PC-9 (cell line): ENCODE data around the gene LMOD1. TPM values are rescaled to one million over a fixed set of nuclear protein-coding genes. Genes with fewer than 3 reads are reported as not detected.

ENCODE experiments used
- BruUV-seq: library from RNA; stranded (reverse); fragments of 400-500 nt; replicated peaks from 2 replicates; lab custom pipeline; 2021; lab: Mats Ljungman, UMichigan
- CTCF ChIA-PET: fragments of 300-600 bp; sonication (Branson Sonifier 250); formaldehyde crosslinking; loops from one replicate; lab custom pipeline; 2022; ENCODE audit warnings: antibody characterized with exemption; lab: Charles Lee
- POLR2A ChIA-PET: fragments of 300-600 bp; sonication (Branson Sonifier 250); formaldehyde crosslinking; loops from one replicate; lab custom pipeline; 2022; ENCODE audit warnings: antibody characterized with exemption; ENCODE audit not compliant: unreplicated experiment; lab: Charles Lee
- DNase-seq, 2 experiments: peaks; one replicate each; pipeline versions ENCODE4 v3.0.0 to v3.0.0-alpha.2; 2015 to 2022; ENCODE audit warnings: mixed read lengths in 1 of 2
- H2AFZ ChIP-seq: fragments of 200-600 bp; sonication (generic); 2 replicates; pipeline ENCODE4 v1.8.1; 2017; ENCODE audit warnings: antibody characterized with exemption
- H3F3A ChIP-seq: fragments of 200-600 bp; sonication (generic); 2 replicates; pipeline ENCODE4 v1.8.1; 2017; ENCODE audit warnings: antibody characterized with exemption, mild to moderate bottlenecking, low read depth; ENCODE audit not compliant: insufficient read depth
- H3K27ac ChIP-seq: fragments of 200-600 bp; sonication (generic); 2 replicates; pipeline ENCODE4 v1.6.1; 2016; ENCODE audit warnings: mixed run types
- H3K27me3 ChIP-seq: fragments of 200-600 bp; sonication (generic); 2 replicates; pipeline ENCODE4 v1.6.1; 2016; ENCODE audit warnings: low read depth, mixed run types; ENCODE audit not compliant: insufficient read depth
- H3K36me3 ChIP-seq: fragments of 200-600 bp; sonication (generic); 2 replicates; pipeline ENCODE4 v1.6.1; 2016; ENCODE audit warnings: low read depth, mixed run types
- H3K4me1 ChIP-seq: fragments of 200-600 bp; sonication (generic); replicated peaks from 2 replicates; pipeline ENCODE4 v1.6.1; 2016; ENCODE audit warnings: mixed run types; ENCODE audit not compliant: insufficient read depth
- H3K4me2 ChIP-seq: fragments of 200-600 bp; sonication (generic); 2 replicates; pipeline ENCODE4 v1.6.1; 2017; ENCODE audit warnings: mixed run types
- H3K4me3 ChIP-seq: fragments of 200-600 bp; sonication (generic); 2 replicates; pipeline ENCODE4 v1.6.1; 2016; ENCODE audit warnings: mixed run types
- H3K79me2 ChIP-seq: fragments of 200-600 bp; sonication (generic); 2 replicates; pipeline ENCODE4 v1.6.1; 2017; ENCODE audit warnings: low read depth, mixed run types
- H3K9me2 ChIP-seq: fragments of 200-600 bp; sonication (generic); 2 replicates; pipeline ENCODE4 v1.8.1; 2017; ENCODE audit warnings: mild to moderate bottlenecking; ENCODE audit not compliant: insufficient read depth
- H3K9me3 ChIP-seq: fragments of 200-600 bp; sonication (generic); 2 replicates; pipeline ENCODE4 v1.8.1; 2016; ENCODE audit warnings: low read depth; ENCODE audit not compliant: insufficient read depth
- H4K20me1 ChIP-seq: fragments of 200-600 bp; sonication (generic); 2 replicates; pipeline ENCODE4 v1.8.1; 2017; ENCODE audit not compliant: insufficient read depth
- EZH2 ChIP-seq: fragments of 200-600 bp; sonication (generic); IDR thresholded peaks from 2 replicates; pipeline ENCODE4 v1.8.0; 2017; ENCODE audit warnings: antibody characterized with exemption, low read depth
- intact Hi-C: fragments of 100-400 bp; cut with micrococcal nuclease; formaldehyde crosslinking; loops from one replicate; pipeline ENCODE4 v1.10.0; 2022; ENCODE audit not compliant: unreplicated experiment
- total RNA-seq: library from RNA; stranded (reverse); gene quantifications from 2 replicates; pipeline ENCODE4 v1.2.3, GENCODE V29; 2021
- TF ChIP-seq, protein P1 (sequence below): fragments of 200-600 bp; sonication (generic); conservative IDR thresholded peaks from 2 replicates; pipeline ENCODE4 v1.6.1; 2017; ENCODE audit warnings: mixed run types, antibody characterized with exemption, mild to moderate bottlenecking, moderate library complexity

The LMOD1 gene
- total RNA-seq, 1 experiment from 2014 or later = 0.74 TPM

DNA sequence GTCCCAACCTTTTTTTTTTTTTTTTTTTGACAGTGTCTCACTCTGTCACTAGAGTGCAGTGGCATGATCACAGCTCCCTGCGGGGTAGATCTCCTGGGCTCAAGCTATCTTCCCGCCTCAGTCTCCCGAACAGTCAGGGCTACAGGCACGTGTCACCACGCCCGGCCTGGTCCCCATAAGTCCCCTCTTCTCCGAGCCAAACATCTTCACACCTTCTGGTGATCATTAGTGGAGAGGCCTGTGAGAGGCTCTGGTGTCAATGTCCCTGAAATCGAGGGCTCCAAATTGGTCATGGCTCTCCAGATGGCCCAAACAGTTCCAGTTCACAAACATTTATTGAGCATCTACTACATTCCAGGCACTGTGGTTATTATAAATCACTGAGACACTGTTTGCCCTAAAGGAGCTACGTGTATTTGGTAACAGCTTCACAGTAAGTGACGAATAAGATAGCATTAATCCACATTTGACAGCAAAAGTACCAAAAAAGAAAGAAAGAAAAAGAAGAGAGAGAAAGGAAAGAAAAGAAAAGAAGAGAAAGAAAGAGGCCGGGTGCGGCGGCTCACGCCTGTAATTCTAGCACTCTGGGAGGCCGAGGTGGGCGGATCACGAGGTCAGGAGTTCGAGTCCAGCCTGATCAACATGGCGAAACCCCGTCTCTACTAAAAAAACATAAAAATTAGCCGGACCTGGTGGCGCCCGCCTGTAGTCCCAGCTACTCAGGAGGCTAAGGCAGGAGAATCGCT is 8.1 kb upstream of the LMOD1 start:
- Histone ChIP-seq H3K4me2 (peak overlapping the region; percentile 70), H4K20me1 (peaks cover 5% of the 10 kb centered on the region; the same call in 1 of the 2 replicates), H3K9me3 (no peaks in the 10 kb centered on the region), H3K27me3 (no peaks in the 10 kb centered on the region), H3K27ac (peak overlapping the region; percentile 83), H3K79me2 (peaks cover 46% of the 10 kb centered on the region), H3K9me2 (no peaks in the 10 kb centered on the region), H2AFZ (peak overlapping the region; percentile 81), H3K4me1 (peaks cover 10% of the 10 kb centered on the region; the same call in 1 of the 2 replicates), H3F3A (peaks cover 16% of the 10 kb centered on the region; the same call in 1 of the 2 replicates), H3K36me3 (peaks cover 18% of the 10 kb centered on the region), H3K4me3 (peak overlapping the region; percentile 92)
- TF ChIP-seq, protein P1, sequence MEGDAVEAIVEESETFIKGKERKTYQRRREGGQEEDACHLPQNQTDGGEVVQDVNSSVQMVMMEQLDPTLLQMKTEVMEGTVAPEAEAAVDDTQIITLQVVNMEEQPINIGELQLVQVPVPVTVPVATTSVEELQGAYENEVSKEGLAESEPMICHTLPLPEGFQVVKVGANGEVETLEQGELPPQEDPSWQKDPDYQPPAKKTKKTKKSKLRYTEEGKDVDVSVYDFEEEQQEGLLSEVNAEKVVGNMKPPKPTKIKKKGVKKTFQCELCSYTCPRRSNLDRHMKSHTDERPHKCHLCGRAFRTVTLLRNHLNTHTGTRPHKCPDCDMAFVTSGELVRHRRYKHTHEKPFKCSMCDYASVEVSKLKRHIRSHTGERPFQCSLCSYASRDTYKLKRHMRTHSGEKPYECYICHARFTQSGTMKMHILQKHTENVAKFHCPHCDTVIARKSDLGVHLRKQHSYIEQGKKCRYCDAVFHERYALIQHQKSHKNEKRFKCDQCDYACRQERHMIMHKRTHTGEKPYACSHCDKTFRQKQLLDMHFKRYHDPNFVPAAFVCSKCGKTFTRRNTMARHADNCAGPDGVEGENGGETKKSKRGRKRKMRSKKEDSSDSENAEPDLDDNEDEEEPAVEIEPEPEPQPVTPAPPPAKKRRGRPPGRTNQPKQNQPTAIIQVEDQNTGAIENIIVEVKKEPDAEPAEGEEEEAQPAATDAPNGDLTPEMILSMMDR = no peak
- TF ChIP-seq EZH2 = no peak
- ChIA-PET POLR2A (interaction anchor here (0.6 to 1.0 kb wide), 7 partner anchors 12 to 125 kb away, joined by 3 to 21 read pairs (median 5); partner anchors contain the start of gene ELF3), CTCF (interaction anchor here (0.6 to 1.4 kb wide), 2 partner anchors 37 to 58 kb away, joined by 3 to 11 read pairs; no protein-coding TSS in a partner anchor)
- intact Hi-C loops = loop anchor here (1.0 kb wide), 1 partner anchor 57 kb away; no protein-coding TSS in a partner anchor
- no peak for DNase-seq
- BruUV-seq = TSS peak; percentile 87

DNA sequence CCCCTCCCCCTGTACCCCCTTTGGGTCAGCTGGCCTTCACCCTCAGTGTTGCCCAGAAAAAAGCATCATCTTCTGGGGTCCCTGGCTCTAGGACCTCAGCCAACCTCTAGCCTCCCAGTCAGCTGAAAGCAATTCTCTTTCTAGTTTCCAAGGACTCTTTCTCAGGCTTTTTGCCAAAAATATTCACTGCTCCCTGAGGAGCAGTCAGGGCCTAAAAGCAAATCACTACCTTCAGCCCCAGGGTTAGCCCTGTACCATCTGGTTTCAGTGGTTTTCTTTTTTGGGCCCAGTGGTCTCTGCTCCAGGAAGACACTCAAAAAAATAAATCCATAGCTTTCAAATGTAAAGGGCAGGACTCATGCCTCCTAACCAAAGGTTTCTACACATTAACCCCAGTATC is 3.1 kb upstream of the LMOD1 start:
- no peak overlapping the region for H2AFZ ChIP-seq
- H3K27ac ChIP-seq = no peak overlapping the region
- intact Hi-C loops = no loop called here
- no peak overlapping the region for H3K4me3 ChIP-seq
- TF ChIP-seq EZH2 = no peak
- TF ChIP-seq, protein P1 = no peak
- no TSS peak for BruUV-seq
- peaks cover 3% of the 10 kb centered on the region for H3K79me2 ChIP-seq
- H4K20me1 ChIP-seq = no peaks in the 10 kb centered on the region
- no peaks in the 10 kb centered on the region for H3K9me2 ChIP-seq
- peaks cover 26% of the 10 kb centered on the region for H3K27me3 ChIP-seq
- no peak overlapping the region for H3K4me2 ChIP-seq
- H3K36me3 ChIP-seq = no peaks in the 10 kb centered on the region
- no peak for DNase-seq
- H3K4me1 ChIP-seq = no peaks in the 10 kb centered on the region
- POLR2A ChIA-PET = no interaction called here
- H3F3A ChIP-seq = peaks cover 7% of the 10 kb centered on the region; the same call in 1 of the 2 replicates
- no peaks in the 10 kb centered on the region for H3K9me3 ChIP-seq
- CTCF ChIA-PET = interaction anchor here (0.5 kb wide), 1 partner anchor 10 kb away, joined by 3 read pairs; no protein-coding TSS in a partner anchor

DNA sequence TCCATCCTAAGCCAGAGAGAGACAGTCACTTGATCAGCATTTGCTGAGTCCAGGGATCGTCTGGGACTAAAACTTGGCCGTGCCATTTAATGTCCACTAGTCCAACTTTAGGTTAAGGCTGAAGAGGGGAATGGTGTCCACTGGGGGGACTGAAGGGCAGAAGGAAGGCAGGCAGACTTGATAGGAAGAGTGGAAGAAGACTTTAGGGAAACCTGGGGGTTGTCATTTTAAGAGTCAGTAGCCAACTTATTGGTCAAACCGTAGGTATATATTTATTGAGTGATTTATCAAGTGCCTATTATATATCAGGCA is 1.3 kb upstream of the LMOD1 start:
- H2AFZ ChIP-seq = no peak overlapping the region
- peaks cover 26% of the 10 kb centered on the region for H3K27me3 ChIP-seq
- no peak for DNase-seq
- no peaks in the 10 kb centered on the region for H4K20me1 ChIP-seq
- no peaks in the 10 kb centered on the region for H3K9me3 ChIP-seq
- H3F3A ChIP-seq = no peaks in the 10 kb centered on the region
- no peak overlapping the region for H3K4me3 ChIP-seq
- H3K79me2 ChIP-seq = no peaks in the 10 kb centered on the region
- H3K4me1 ChIP-seq = peaks cover under 1% of the 10 kb centered on the region; the same call in 1 of the 2 replicates
- H3K36me3 ChIP-seq = no peaks in the 10 kb centered on the region
- H3K27ac ChIP-seq = no peak overlapping the region
- intact Hi-C loops = loop anchor here (2.0 kb wide), 1 partner anchor 31 kb away; no protein-coding TSS in a partner anchor
- BruUV-seq = no TSS peak
- no peaks in the 10 kb centered on the region for H3K9me2 ChIP-seq
- no peak overlapping the region for H3K4me2 ChIP-seq
- POLR2A ChIA-PET = no interaction called here
- CTCF ChIA-PET = no interaction called here
- TF ChIP-seq, protein P1 = no peak
- no peak for TF ChIP-seq EZH2
